SHP77 treated with DMSO at 0.1 percent for 48 hours (cell line): ENCODE data around the gene DPYD.

Experiments used
- DNase-seq: peaks from one replicate; lab custom pipeline; 2025; lab: John Stamatoyannopoulos, UW

DPYD gene

DNA sequence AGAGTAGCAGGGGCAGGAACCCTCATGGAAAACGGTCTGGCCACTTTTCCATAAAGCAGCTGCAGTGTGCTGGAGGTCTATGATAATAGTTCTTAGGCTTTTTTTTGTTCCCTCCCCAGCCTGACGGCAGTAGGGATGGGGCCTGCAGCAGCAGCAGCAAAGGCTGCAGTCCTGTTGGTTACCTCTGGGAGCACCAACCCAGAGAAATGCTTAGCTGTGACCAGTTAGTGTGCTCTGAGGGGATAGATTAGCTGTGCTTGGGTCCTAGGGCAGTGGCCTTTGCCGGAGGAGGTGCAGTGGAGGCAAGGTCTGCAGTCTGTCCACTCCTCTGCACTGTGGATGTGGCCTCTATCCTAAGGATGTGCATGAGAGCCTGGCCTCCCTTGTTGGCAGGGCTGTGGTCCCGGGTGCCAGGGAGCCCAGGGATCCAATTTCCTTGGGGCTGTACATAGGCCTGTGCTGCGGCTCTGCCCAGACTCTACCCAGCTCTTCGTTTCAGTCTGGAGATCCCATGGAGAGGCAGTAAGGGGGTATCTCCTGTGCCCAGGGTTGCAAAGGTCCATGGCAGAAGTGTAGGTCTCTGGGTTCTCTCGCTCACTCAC is 876.6 kb downstream of the DPYD start:
- no peak for DNase-seq

DNA sequence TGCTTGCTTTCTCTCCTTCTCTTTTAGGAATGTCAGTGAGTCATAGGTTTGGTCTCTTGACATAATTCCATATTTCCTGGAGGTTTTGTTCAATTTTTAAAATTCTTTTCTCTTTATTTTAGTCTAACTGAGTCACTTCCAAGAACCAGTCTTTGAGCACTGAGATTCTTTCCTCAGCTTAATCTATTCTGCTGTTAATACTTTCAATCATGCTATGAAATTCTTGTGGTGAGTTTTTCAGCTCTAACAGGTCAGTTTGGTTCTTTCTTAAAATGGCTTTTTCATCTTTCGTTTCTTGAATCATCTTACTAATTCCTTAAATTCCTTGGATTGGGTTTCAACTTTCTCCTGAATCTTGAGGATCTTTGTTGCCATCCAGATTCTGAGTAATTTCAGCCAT is 878.3 kb downstream of the DPYD start:
- DNase-seq: no peak

DNA sequence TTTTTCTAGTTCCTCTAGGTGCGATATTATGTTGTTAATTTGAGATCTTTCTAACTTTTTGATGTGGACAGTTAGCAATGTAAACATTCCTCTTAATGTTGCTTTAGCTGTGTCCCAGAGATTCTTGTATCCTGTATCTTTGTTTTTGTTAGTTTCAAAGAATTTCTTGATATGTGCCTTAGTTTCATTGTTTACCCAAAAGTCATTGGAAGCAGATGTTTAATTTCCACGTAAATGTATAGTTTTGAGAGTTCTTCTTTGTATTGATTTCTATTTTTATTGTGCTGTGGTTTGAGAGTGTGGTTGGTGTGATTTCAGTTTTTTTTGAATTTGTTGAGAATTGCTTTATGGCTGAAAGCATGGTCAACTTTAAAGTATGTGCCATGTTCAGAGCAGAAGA is 879.8 kb downstream of the DPYD start:
- DNase-seq: no peak

DNA sequence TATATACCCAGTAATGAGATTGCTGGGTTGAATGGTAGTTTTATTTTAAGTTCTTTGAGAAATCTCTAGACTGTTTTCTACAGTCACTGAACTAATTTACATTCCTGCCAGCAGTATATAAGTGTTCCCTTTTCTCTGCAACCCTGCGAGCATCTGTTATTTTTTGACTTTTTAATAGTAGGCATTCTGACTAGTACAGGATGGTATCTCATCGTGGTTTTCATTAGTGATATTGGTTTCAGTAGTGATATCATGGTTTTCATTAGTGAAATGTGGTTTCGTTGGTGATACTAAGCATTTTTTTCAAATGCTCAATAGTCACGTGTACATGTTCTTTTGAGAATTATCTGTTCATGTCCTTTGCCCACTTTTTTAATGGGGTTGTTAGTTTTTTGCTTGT is 882.4 kb downstream of the DPYD start:
- no peak for DNase-seq

DNA sequence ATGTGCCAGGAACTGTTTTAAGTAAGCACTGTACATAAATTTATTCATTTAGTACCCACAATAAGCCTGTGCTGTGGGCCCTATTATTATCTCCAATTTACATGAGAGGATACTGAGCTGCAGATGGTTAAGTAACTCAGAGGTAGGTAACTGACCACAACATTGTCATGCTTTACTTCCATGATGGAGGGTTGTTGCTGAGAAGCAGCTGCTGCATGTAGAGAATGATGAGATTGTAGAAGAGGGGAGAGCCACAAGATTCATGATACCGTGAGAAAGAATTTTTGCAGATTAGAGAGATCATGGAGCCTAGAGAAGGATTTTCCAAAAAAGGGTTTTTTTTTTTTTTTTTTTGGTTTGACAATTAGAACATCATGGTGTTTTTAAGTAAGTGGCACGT is 886.2 kb downstream of the DPYD start:
- no peak for DNase-seq

DNA sequence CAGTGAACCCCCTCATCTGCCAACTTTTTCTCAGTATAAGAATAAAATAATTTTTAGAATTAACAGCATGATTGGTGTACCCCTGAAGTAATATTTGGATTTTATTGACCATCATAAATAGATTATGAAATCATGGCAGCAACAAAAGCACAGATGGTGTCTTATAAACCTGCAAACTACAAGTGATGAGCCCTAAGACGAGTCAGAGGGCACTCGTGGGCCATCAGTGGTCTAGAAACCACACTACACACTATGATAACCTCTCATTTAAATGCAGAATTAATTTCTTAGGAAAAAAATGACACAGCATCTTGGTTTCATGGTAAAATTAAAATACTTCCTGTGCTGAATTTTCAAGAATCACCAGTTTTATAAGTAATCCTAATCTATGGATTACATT is 886.9 kb downstream of the DPYD start:
- DNase-seq: no peak
